H9 (cell line): ENCODE results near the gene GPR84. TPM values are rescaled to one million over a fixed set of nuclear protein-coding genes. Genes with fewer than 3 reads are reported as not detected.

Source experiments
- DNase-seq: peaks from one replicate; pipeline ENCODE4 v3.0.0-alpha.2; 2017
- H2AFZ ChIP-seq: one replicate; pipeline ENCODE4 v1.6.1; 2013; ENCODE audit warnings: mild to moderate bottlenecking, low read length, control low read depth, moderate library complexity
- H2AK5ac ChIP-seq: 2 replicates; pipeline ENCODE4 v1.6.1; 2013; ENCODE audit warnings: low read length, control low read depth, mixed read lengths; ENCODE audit not compliant: insufficient read length
- H2BK120ac ChIP-seq: one replicate; pipeline ENCODE4 v1.6.1; 2013; ENCODE audit warnings: low read depth, mild to moderate bottlenecking, low read length, control low read depth, inconsistent platforms; ENCODE audit not compliant: poor library complexity, severe bottlenecking
- H2BK12ac ChIP-seq: 2 replicates; pipeline ENCODE4 v1.6.1; 2013; ENCODE audit warnings: low read length, control low read depth, mixed read lengths, low read depth; ENCODE audit not compliant: insufficient read length
- H2BK15ac ChIP-seq: 2 replicates; pipeline ENCODE4 v1.6.1; 2013; ENCODE audit warnings: low read depth, low read length, control low read depth
- H2BK20ac ChIP-seq: one replicate; pipeline ENCODE4 v1.6.1; 2013; ENCODE audit warnings: low read depth, mild to moderate bottlenecking, low read length, control low read depth, inconsistent platforms; ENCODE audit not compliant: poor library complexity, severe bottlenecking
- H2BK5ac ChIP-seq: 2 replicates; pipeline ENCODE4 v1.6.1; 2013; ENCODE audit warnings: low read length, control low read depth, mixed read lengths; ENCODE audit not compliant: insufficient read length
- H3K14ac ChIP-seq: 2 replicates; pipeline ENCODE4 v1.6.1; 2013; ENCODE audit warnings: low read length, control low read depth; ENCODE audit not compliant: insufficient read depth
- H3K18ac ChIP-seq: 2 replicates; pipeline ENCODE4 v1.6.1; 2013; ENCODE audit warnings: low read depth, mild to moderate bottlenecking, mixed read lengths, low read length, control low read depth; ENCODE audit not compliant: insufficient read length
- H3K23ac ChIP-seq: 2 replicates; pipeline ENCODE4 v1.6.1; 2013; ENCODE audit warnings: low read length, control low read depth, mixed read lengths, low read depth; ENCODE audit not compliant: insufficient read length
- H3K23me2 ChIP-seq: 2 replicates; pipeline ENCODE4 v1.6.1; 2013; ENCODE audit warnings: low read depth, mild to moderate bottlenecking, mixed read lengths, low read length, control low read depth; ENCODE audit not compliant: insufficient read length, poor library complexity, severe bottlenecking
- H3K27ac ChIP-seq: 2 replicates; pipeline ENCODE4 v1.5.1; 2013; ENCODE audit warnings: low read length, control low read depth, mixed read lengths, low read depth; ENCODE audit not compliant: insufficient read length
- H3K27me3 ChIP-seq: 2 replicates; pipeline ENCODE4 v1.6.1; 2013; ENCODE audit warnings: low read length, control low read depth, inconsistent platforms; ENCODE audit not compliant: insufficient read depth
- H3K4ac ChIP-seq: 2 replicates; pipeline ENCODE4 v1.6.1; 2013; ENCODE audit warnings: low read depth, mild to moderate bottlenecking, control low read depth, inconsistent platforms, low read length, moderate library complexity
- H3K4me1 ChIP-seq: 2 replicates; pipeline ENCODE4 v1.6.1; 2013; ENCODE audit warnings: low read length, control low read depth, inconsistent platforms; ENCODE audit not compliant: insufficient read depth
- H3K4me2 ChIP-seq: 2 replicates; pipeline ENCODE4 v1.6.1; 2013; ENCODE audit warnings: low read length, control low read depth, mixed read lengths; ENCODE audit not compliant: insufficient read length, insufficient read depth
- H3K56ac ChIP-seq: 2 replicates; pipeline ENCODE4 v1.6.1; 2013; ENCODE audit warnings: low read depth, mild to moderate bottlenecking, mixed read lengths, low read length, control low read depth; ENCODE audit not compliant: insufficient read length
- H3K79me1 ChIP-seq: 2 replicates; pipeline ENCODE4 v1.6.1; 2013; ENCODE audit warnings: low read depth, mild to moderate bottlenecking, moderate library complexity, low read length, control low read depth, inconsistent platforms; ENCODE audit not compliant: insufficient read depth, poor library complexity, severe bottlenecking
- H3K79me2 ChIP-seq: 2 replicates; pipeline ENCODE4 v1.6.1; 2013; ENCODE audit warnings: low read length, control low read depth, inconsistent platforms; ENCODE audit not compliant: insufficient read depth
- H3K9ac ChIP-seq: 2 replicates; pipeline ENCODE4 v1.6.1; 2013; ENCODE audit warnings: low read length, control low read depth, mixed read lengths; ENCODE audit not compliant: insufficient read length; ENCODE audit errors: extremely low read depth
- H3K9me3 ChIP-seq: one replicate; pipeline ENCODE4 v1.6.1; 2013; ENCODE audit warnings: low read depth, low read length, inconsistent platforms; ENCODE audit not compliant: control insufficient read depth
- H3T11ph ChIP-seq: one replicate; pipeline ENCODE4 v1.6.1; 2013; ENCODE audit warnings: mild to moderate bottlenecking, low read length, control low read depth, inconsistent platforms
- H4K20me1 ChIP-seq: one replicate; pipeline ENCODE4 v1.6.1; 2013; ENCODE audit not compliant: control insufficient read depth, insufficient read length, insufficient read depth
- H4K5ac ChIP-seq: 2 replicates; pipeline ENCODE4 v1.6.1; 2013; ENCODE audit warnings: low read depth, mild to moderate bottlenecking, mixed read lengths, low read length, control low read depth; ENCODE audit not compliant: insufficient read length
- H4K8ac ChIP-seq: replicated peaks from 2 replicates; pipeline ENCODE4 v1.6.1; 2013; ENCODE audit warnings: low read length, control low read depth, mixed read lengths, low read depth; ENCODE audit not compliant: insufficient read length
- H4K91ac ChIP-seq: 2 replicates; pipeline ENCODE4 v1.6.1; 2013; ENCODE audit warnings: low read depth, mild to moderate bottlenecking, moderate library complexity, mixed read lengths, low read length, control low read depth; ENCODE audit not compliant: insufficient read length
- H3K27ac Mint-ChIP-seq, 3 experiments: 2 replicates in 2 of 3; 3 replicates in 1 of 3; pipeline ENCODE4 v1.8.0; 2020 to 2021; ENCODE audit warnings: mixed read lengths in 3 of 3, mild to moderate bottlenecking in 1 of 3, moderate library complexity in 1 of 3
- H3K27me3 Mint-ChIP-seq: 2 replicates; pipeline ENCODE4 v1.8.0; 2021; ENCODE audit warnings: low read depth, mild to moderate bottlenecking, moderate library complexity, mixed read lengths
- H3K36me3 Mint-ChIP-seq, 3 experiments: 2 replicates in 2 of 3; 3 replicates in 1 of 3; pipeline ENCODE4 v1.8.0; 2020 to 2021; ENCODE audit warnings: low read depth in 3 of 3, mixed read lengths in 3 of 3; ENCODE audit not compliant: insufficient read depth in 1 of 3
- H3K4me1 Mint-ChIP-seq, 2 experiments: 2 replicates each; pipeline ENCODE4 v1.8.0; 2020; ENCODE audit warnings: mixed read lengths in 2 of 2
- H3K4me3 Mint-ChIP-seq, 2 experiments: 2 replicates in 1 of 2; 3 replicates in 1 of 2; pipeline ENCODE4 v1.8.0; 2020 to 2021; ENCODE audit warnings: mild to moderate bottlenecking in 2 of 2, mixed read lengths in 2 of 2, moderate library complexity in 1 of 2
- H3K9me3 Mint-ChIP-seq, 2 experiments: 2 replicates in 1 of 2; 3 replicates in 1 of 2; pipeline ENCODE4 v1.8.0; 2020; ENCODE audit warnings: mild to moderate bottlenecking in 2 of 2, mixed read lengths in 2 of 2, moderate library complexity in 1 of 2
- CTCF ChIP-seq: fragments of 200-600 bp; sonication (generic); conservative IDR thresholded peaks from 3 replicates; pipeline ENCODE4 v1.8.0; 2021; ENCODE audit warnings: antibody characterized with exemption, mild to moderate bottlenecking
- WGBS: extraction: QIAGEN DNeasy Blood & Tissue Kit; methylation state at CpG from one replicate; pipeline ENCODE4 v1.1.7; 2013; ENCODE audit warnings: missing lambda C conversion rate, low lambda C conversion rate, mixed read lengths; ENCODE audit not compliant: insufficient read length; ENCODE audit errors: extremely low coverage; 5-methylcytosine and 5-hydroxymethylcytosine counted together
- total RNA-seq: library from RNA; stranded (reverse); gene quantifications from 2 replicates; pipeline ENCODE4 v1.2.1, GENCODE V29; 2021

The GPR84 gene
- total RNA-seq, 1 experiment from 2014 or later, result not detected

- Histone ChIP-seq H2AK5ac (no peak overlapping the region), H3K4ac (no peak overlapping the region), H3K56ac (no peak overlapping the region), H3K9me3 (no peaks in the 10 kb centered on the region), H3K18ac (no peak overlapping the region), H3K9ac (no peak overlapping the region), H2BK120ac (no peak overlapping the region), H3T11ph (no peak overlapping the region), H3K79me2 (no peaks in the 10 kb centered on the region; the same call in 1 of the 2 replicates), H4K91ac (no peak overlapping the region), H3K4me2 (no peak overlapping the region), H2BK12ac (no peak overlapping the region), H2BK15ac (no peak overlapping the region), H3K23me2 (peaks cover 18% of the 10 kb centered on the region), H3K79me1 (no peaks in the 10 kb centered on the region), H3K4me1 (peaks cover 8% of the 10 kb centered on the region), H3K27ac (no peak overlapping the region), H2AFZ (no peak overlapping the region), H3K27me3 (no peaks in the 10 kb centered on the region), H2BK20ac (no peak overlapping the region), H3K23ac (no peak overlapping the region), H3K14ac (no peak overlapping the region), H4K5ac (no peak overlapping the region), H4K8ac (no peak overlapping the region), H4K20me1 (no peaks in the 10 kb centered on the region), H2BK5ac (no peak overlapping the region)
- TF ChIP-seq CTCF, result peak; percentile 86
- Mint-ChIP-seq H3K4me3 (no peak overlapping the region), H3K27me3 (peaks cover 19% of the 10 kb centered on the region), H3K9me3 (no peaks in the 10 kb centered on the region), H3K27ac (no peak overlapping the region), H3K4me1 (peaks cover 34 to 40% of the 10 kb centered on the region in 2 experiments), H3K36me3 (peaks cover 5 to 22% (median 15%) of the 10 kb centered on the region in 3 experiments; a peak in 5 of 7 replicates)
- peak; percentile 78 for DNase-seq
- WGBS, result no CpG with 5 or more reads among the region's 4 CpGs
Observed at GRCh38 chr12:54394281-54394719, 30.0 kb upstream of the GPR84 start.
